ENCODE data around the gene KLHDC1.
"Not testable (repeated sequence)": the region's sequence is repeated elsewhere in the genome, so short reads cannot be mapped to it uniquely, and the experiment has no call there.

The KLHDC1 gene

GRCh38 chr14:49721733-49722435, 29.0 kb downstream of the KLHDC1 start:
- not testable (repeated sequence) for DNase-seq (ENCODE audit: low spot score)

- no peak for DNase-seq (ENCODE audit: low spot score)
Measured at GRCh38 chr14:49727171-49727570, 34.3 kb downstream of the KLHDC1 start.

GRCh38 chr14:49732896-49733295, 40.0 kb downstream of the KLHDC1 start:
- no peak for DNase-seq (ENCODE audit: low spot score)

GRCh38 chr14:49733836-49734235, 40.9 kb downstream of the KLHDC1 start:
- no peak for DNase-seq (ENCODE audit: low spot score)

GRCh38 chr14:49735669-49736068, 42.7 kb downstream of the KLHDC1 start:
- not testable (repeated sequence) for DNase-seq (ENCODE audit: low spot score)

- DNase-seq (ENCODE audit: low spot score) = no peak
Measured at GRCh38 chr14:49745191-49745590, 52.3 kb downstream of the KLHDC1 start.

- DNase-seq (ENCODE audit: low spot score) = not testable (repeated sequence)
Measured at GRCh38 chr14:49746476-49746875, 53.6 kb downstream of the KLHDC1 start.

GRCh38 chr14:49754570-49755097, 61.7 kb downstream of the KLHDC1 start:
- no peak for DNase-seq (ENCODE audit: low spot score)

- DNase-seq (ENCODE audit: low spot score) = no peak
Measured at GRCh38 chr14:49755378-49755777, 62.5 kb downstream of the KLHDC1 start.

GRCh38 chr14:49761839-49762551, 69.1 kb downstream of the KLHDC1 start:
- DNase-seq (ENCODE audit: low spot score) = no peak

- no peak for DNase-seq (ENCODE audit: low spot score)
Measured at GRCh38 chr14:49766839-49767238, 73.9 kb downstream of the KLHDC1 start.

GRCh38 chr14:49767270-49767570, 74.3 kb downstream of the KLHDC1 start:
- no peak for DNase-seq (ENCODE audit: low spot score)

GRCh38 chr14:49767571-49768300, 74.8 kb downstream of the KLHDC1 start, which contains the start of gene KLHDC2:
Gene KLHDC2, plus strand, starts transcription at chr14:49768153. Its CDS starts 316 bp downstream, at chr14:49768469.
- DNase-seq (ENCODE audit: low spot score) = peak; percentile 89

GRCh38 chr14:49768301-49769121, 75.6 kb downstream of the KLHDC1 start:
- DNase-seq (ENCODE audit: low spot score) = peak; percentile 90

GRCh38 chr14:49769171-49769570, 76.3 kb downstream of the KLHDC1 start:
- DNase-seq (ENCODE audit: low spot score) = peak; percentile 57

GRCh38 chr14:49769581-49770211, 76.8 kb downstream of the KLHDC1 start:
- no peak for DNase-seq (ENCODE audit: low spot score)

- no peak for DNase-seq (ENCODE audit: low spot score)
Measured at GRCh38 chr14:49770212-49770817, 77.4 kb downstream of the KLHDC1 start.

- DNase-seq (ENCODE audit: low spot score) = not testable (repeated sequence)
Measured at GRCh38 chr14:49771691-49772090, 78.8 kb downstream of the KLHDC1 start.

GRCh38 chr14:49774106-49774505, 81.2 kb downstream of the KLHDC1 start:
- no peak for DNase-seq (ENCODE audit: low spot score)

GRCh38 chr14:49778421-49778820, 85.5 kb downstream of the KLHDC1 start:
- no peak for DNase-seq (ENCODE audit: low spot score)

- not testable (repeated sequence) for DNase-seq (ENCODE audit: low spot score)
Measured at GRCh38 chr14:49781040-49781439, 88.1 kb downstream of the KLHDC1 start.

Data from RKO (cell line).